Hepatocyte (in vitro differentiated cells): ENCODE results near the gene DENND4A. TPM values are rescaled to one million over a fixed set of nuclear protein-coding genes. Genes with fewer than 3 reads are reported as not detected.

Experiments used
- DNase-seq: peaks from one replicate; pipeline ENCODE4 v3.0.0-alpha.2; 2016; ENCODE audit warnings: low spot score
- H2AFZ ChIP-seq: fragments of 200-600 bp; sonication (generic); 2 replicates; pipeline ENCODE4 v1.6.0; 2016; ENCODE audit warnings: antibody characterized with exemption, mild to moderate bottlenecking
- H3K27ac ChIP-seq: fragments of 200-600 bp; sonication (generic); 2 replicates; pipeline ENCODE4 v1.5.1; 2016; ENCODE audit warnings: mild to moderate bottlenecking
- H3K27me3 ChIP-seq: fragments of 200-600 bp; sonication (generic); 2 replicates; pipeline ENCODE4 v1.6.1; 2016
- H3K36me3 ChIP-seq: fragments of 200-600 bp; sonication (generic); replicated peaks from 2 replicates; pipeline ENCODE4 v1.5.1; 2016; ENCODE audit warnings: low read depth; ENCODE audit not compliant: insufficient read depth
- H3K4me1 ChIP-seq: fragments of 200-600 bp; sonication (generic); 2 replicates; pipeline ENCODE4 v1.5.1; 2016; ENCODE audit warnings: mild to moderate bottlenecking, moderate library complexity; ENCODE audit not compliant: insufficient read depth
- H3K4me2 ChIP-seq: fragments of 200-600 bp; sonication (generic); 2 replicates; pipeline ENCODE4 v1.6.0; 2016
- H3K4me3 ChIP-seq: fragments of 200-600 bp; sonication (generic); 2 replicates; pipeline ENCODE4 v1.5.1; 2016; ENCODE audit warnings: mild to moderate bottlenecking
- H3K79me2 ChIP-seq: fragments of 200-600 bp; sonication (generic); 2 replicates; pipeline ENCODE4 v1.6.0; 2017; ENCODE audit warnings: mild to moderate bottlenecking
- H3K9me2 ChIP-seq: fragments of 200-600 bp; sonication (generic); replicated peaks from 2 replicates; pipeline ENCODE4 v1.6.0; 2017; ENCODE audit warnings: mild to moderate bottlenecking; ENCODE audit not compliant: insufficient read depth
- H3K9me3 ChIP-seq: fragments of 200-600 bp; sonication (generic); 2 replicates; pipeline ENCODE4 v1.5.1; 2016; ENCODE audit warnings: low read depth, mild to moderate bottlenecking
- H4K20me1 ChIP-seq: fragments of 200-600 bp; sonication (generic); 2 replicates; pipeline ENCODE4 v1.6.0; 2016; ENCODE audit warnings: mild to moderate bottlenecking; ENCODE audit not compliant: insufficient read depth, poor library complexity, severe bottlenecking
- CTCF ChIP-seq: fragments of 200-600 bp; sonication (generic); IDR thresholded peaks from 2 replicates; pipeline ENCODE4 v1.5.1; 2016; ENCODE audit warnings: antibody characterized with exemption, mild to moderate bottlenecking; ENCODE audit not compliant: poor library complexity
- EZH2 ChIP-seq: fragments of 200-600 bp; sonication (generic); IDR thresholded peaks from 2 replicates; pipeline ENCODE4 v1.6.1; 2016; ENCODE audit warnings: antibody characterized with exemption, mild to moderate bottlenecking, borderline replicate concordance
- EZH2phosphoT487 ChIP-seq: fragments of 200-600 bp; sonication (generic); IDR thresholded peaks from one replicate; pipeline ENCODE4 v1.6.1; 2018; ENCODE audit warnings: antibody characterized with exemption, mild to moderate bottlenecking, low read depth, moderate library complexity; ENCODE audit not compliant: unreplicated experiment, severe bottlenecking
- WGBS: methylation state at CpG from one replicate; pipeline ENCODE4 v1.1.6; 2016; ENCODE audit warnings: low lambda C conversion rate; ENCODE audit errors: missing lambda C conversion rate; 5-methylcytosine and 5-hydroxymethylcytosine counted together
- polyA plus RNA-seq: library from polyadenylated mRNA; unstranded; fragments of >200 nt; fragmentation: Nextera tagmentation; extraction: Ambion mirVana; gene quantifications from 2 replicates; pipeline ENCODE4 v1.2.1, GENCODE V29; 2016
- total RNA-seq: library from RNA; depleted of rRNA; stranded (reverse); fragments of >200 nt; gene quantifications from 2 replicates; pipeline ENCODE4 v1.2.3, GENCODE V29; 2014

The DENND4A gene
- total and polyA plus RNA-seq, 2 experiments from 2014 or later, result 3.2 to 20.7 TPM

- Histone ChIP-seq H3K36me3 (no peaks in the 10 kb centered on the region), H3K27ac (no peak overlapping the region), H3K4me1 (no peaks in the 10 kb centered on the region), H3K9me3 (no peaks in the 10 kb centered on the region), H3K4me3 (no peak overlapping the region), H4K20me1 (no peaks in the 10 kb centered on the region), H3K79me2 (peaks cover 41% of the 10 kb centered on the region), H3K27me3 (no peaks in the 10 kb centered on the region), H3K9me2 (no peaks in the 10 kb centered on the region), H3K4me2 (no peak overlapping the region), H2AFZ (no peak overlapping the region)
- WGBS, result 91% methylated on average over 3 of the region's 3 CpGs
- no peak for DNase-seq
- TF ChIP-seq CTCF, result no peak
- no peak for TF ChIP-seq EZH2
- TF ChIP-seq EZH2phosphoT487, result no peak
Observed at GRCh38 chr15:65762399-65762798, 29.7 kb downstream of the DENND4A start.

GRCh38 chr15:65761210-65761926, 30.7 kb downstream of the DENND4A start:
- H3K79me2 ChIP-seq, result peaks cover 39% of the 10 kb centered on the region
- no peaks in the 10 kb centered on the region for H3K9me3 ChIP-seq
- H3K36me3 ChIP-seq, result no peaks in the 10 kb centered on the region
- no peak overlapping the region for H3K4me3 ChIP-seq
- 98% methylated on average over 2 of the region's 2 CpGs for WGBS
- no peak overlapping the region for H2AFZ ChIP-seq
- no peak overlapping the region for H3K4me2 ChIP-seq
- H3K27ac ChIP-seq, result no peak overlapping the region
- H3K4me1 ChIP-seq, result no peaks in the 10 kb centered on the region
- DNase-seq, result no peak
- TF ChIP-seq CTCF (no peak), EZH2 (no peak), EZH2phosphoT487 (no peak)
- H3K9me2 ChIP-seq, result no peaks in the 10 kb centered on the region
- no peaks in the 10 kb centered on the region for H4K20me1 ChIP-seq
- no peaks in the 10 kb centered on the region for H3K27me3 ChIP-seq

- no peaks in the 10 kb centered on the region for H3K9me2 ChIP-seq
Observed at GRCh38 chr15:65759441-65759840, 32.7 kb downstream of the DENND4A start.

More at GRCh38 chr15:65759441-65759840, 32.7 kb downstream of the DENND4A start:
- Histone ChIP-seq H4K20me1 (no peaks in the 10 kb centered on the region), H3K27me3 (no peaks in the 10 kb centered on the region), H3K4me2 (no peak overlapping the region), H3K4me3 (no peak overlapping the region), H2AFZ (no peak overlapping the region), H3K36me3 (no peaks in the 10 kb centered on the region), H3K79me2 (peaks cover 32% of the 10 kb centered on the region), H3K9me3 (no peaks in the 10 kb centered on the region), H3K27ac (no peak overlapping the region), H3K4me1 (no peaks in the 10 kb centered on the region)
- no peak for DNase-seq
- 94% methylated on average over 5 of the region's 5 CpGs for WGBS
- TF ChIP-seq EZH2phosphoT487 (no peak), CTCF (no peak), EZH2 (no peak)
